SK-N-DZ (cell line): ENCODE data around the gene ENTPD8.
"Not testable (repeated sequence)": the region's sequence is repeated elsewhere in the genome, so short reads cannot be mapped to it uniquely, and the experiment has no call there.

Source experiments
- DNase-seq: peaks from one replicate; pipeline ENCODE4 v3.0.0-alpha.2; 2015; ENCODE audit warnings: low spot score

ENTPD8 gene

GRCh38 chr9:137476856-137477255 lies 35.7 kb upstream of the ENTPD8 start:
- no peak for DNase-seq

- no peak for DNase-seq
Observed at GRCh38 chr9:137475666-137476065, 34.5 kb upstream of the ENTPD8 start.

DNA sequence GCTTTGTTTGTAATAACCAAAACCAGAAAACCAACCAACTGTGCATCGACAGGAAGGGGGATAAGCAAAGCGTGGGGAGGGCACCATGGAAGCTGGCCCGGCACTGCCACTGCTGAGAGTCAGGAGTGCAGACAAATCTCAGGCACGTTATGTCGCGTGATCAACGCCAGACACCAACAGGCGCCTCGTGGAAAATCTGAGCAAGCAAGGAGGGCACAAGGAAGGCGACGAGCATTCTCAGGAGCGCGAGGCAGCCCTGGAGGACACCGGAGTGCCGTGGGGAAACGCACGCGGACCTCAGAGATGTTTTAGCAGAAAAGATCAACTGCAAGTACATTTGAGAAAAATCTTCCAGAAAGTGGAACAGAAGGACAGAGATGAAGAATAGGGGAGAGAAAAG lies 33.1 kb upstream of the ENTPD8 start:
- no peak for DNase-seq

DNA sequence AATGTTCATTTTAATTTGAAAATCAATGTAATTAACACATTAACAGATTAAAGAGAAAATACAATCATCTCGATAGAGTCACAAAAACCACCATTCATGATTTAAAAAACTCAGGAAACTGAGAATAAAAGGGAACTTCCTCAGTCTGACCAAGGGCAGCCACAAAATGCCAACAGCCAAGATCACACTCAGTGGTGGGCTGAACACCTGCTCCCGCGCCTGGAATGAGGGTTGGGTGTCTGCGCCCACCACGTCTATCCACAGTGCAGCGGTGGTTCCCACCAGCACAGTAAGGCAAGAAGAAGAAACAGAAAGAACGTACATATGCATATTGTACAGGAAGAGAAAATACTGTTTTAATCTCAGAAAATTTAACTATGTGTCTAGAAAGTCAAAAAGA lies 29.6 kb upstream of the ENTPD8 start:
- DNase-seq, result no peak

GRCh38 chr9:137467896-137468295 lies 26.7 kb upstream of the ENTPD8 start:
- no peak for DNase-seq

DNA sequence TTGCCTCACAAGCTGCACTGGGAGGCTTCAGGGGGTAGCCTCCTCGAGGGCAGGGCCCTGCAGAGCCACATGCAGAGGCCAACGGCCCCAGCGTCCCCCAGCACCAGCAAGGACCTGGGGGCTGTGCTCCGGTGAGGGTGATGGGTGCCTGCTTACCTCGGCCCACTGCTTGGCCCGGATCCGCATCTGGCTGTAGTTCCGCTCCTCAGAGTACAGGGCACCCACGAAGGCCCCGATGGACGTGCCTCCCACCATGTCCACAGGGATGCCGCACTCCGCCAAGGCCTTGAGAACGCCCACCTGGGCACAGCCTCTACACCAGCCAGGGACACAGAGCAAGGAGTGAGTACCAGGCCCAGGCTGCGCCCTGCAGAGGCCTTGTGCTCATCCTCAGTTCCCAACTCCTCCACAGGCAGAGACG lies 26.0 kb upstream of the ENTPD8 start:
- DNase-seq, result no peak

DNA sequence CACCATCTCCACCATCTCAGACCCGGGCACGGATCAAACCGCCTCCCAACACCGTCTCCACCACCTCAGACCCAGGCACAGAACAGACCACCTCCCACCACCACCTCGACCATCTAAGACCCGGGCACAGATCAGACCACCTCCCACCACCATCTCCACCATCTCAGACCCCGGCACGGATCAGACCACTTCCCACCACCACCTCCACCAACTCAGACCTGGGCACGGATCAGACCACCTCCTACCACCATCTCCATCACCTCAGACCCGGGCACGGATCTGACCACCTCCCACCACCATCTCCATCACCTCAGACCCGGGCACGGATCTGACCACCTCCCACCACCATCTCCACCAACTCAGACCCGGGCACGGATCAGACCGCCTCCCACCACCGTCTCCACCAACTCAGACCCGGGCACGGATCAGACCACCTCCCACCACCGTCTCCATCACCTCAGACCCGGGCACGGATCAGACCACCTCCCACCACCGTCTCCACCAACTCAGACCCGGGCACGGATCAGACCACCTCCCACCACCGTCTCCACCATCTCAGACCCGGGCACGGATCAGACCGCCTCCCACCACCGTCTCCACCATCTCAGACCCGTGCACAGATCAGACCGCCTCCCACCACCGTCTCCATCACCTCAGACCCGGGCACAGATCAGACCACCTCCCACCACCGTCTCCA lies 25.4 kb upstream of the ENTPD8 start:
- not testable (repeated sequence) for DNase-seq

GRCh38 chr9:137465720-137466388 lies 24.7 kb upstream of the ENTPD8 start:
- DNase-seq, result no peak

- DNase-seq, result no peak
Observed at GRCh38 chr9:137465000-137465719, 24.0 kb upstream of the ENTPD8 start.

- DNase-seq, result no peak
Observed at GRCh38 chr9:137464291-137464999, 23.3 kb upstream of the ENTPD8 start.

- DNase-seq, result no peak
Observed at GRCh38 chr9:137463931-137464290, 22.8 kb upstream of the ENTPD8 start.

- no peak for DNase-seq
Observed at GRCh38 chr9:137462986-137463930, 22.1 kb upstream of the ENTPD8 start.

DNA sequence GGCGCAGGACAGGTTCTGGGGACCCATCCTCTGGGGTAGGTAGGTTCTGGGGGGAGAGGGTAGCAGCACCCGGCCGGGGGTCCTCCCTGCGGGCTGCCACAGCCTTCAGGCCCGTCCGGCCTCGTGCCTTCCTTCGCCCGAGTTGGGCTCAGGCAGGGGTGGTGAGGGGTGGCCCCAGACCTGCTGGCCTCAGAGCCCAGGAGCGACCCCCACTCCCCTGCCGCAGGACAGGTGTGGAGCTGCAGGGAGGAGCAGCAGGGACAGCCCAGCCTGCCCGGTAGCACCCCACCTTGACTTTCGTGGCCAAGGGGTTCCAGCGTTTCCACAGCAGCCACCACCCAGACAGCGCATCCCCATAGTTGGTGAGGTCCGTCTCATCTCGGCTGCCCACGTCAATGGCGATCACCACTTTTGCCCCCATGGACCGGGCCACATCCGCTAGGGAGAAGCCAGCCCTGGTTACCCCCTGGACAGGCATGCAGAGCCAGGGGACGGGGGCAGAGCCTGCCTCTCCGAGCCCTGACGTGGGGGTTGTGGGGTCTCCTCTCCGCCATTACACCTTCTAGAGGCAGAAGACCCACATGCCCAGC lies 21.3 kb upstream of the ENTPD8 start:
- no peak for DNase-seq

DNA sequence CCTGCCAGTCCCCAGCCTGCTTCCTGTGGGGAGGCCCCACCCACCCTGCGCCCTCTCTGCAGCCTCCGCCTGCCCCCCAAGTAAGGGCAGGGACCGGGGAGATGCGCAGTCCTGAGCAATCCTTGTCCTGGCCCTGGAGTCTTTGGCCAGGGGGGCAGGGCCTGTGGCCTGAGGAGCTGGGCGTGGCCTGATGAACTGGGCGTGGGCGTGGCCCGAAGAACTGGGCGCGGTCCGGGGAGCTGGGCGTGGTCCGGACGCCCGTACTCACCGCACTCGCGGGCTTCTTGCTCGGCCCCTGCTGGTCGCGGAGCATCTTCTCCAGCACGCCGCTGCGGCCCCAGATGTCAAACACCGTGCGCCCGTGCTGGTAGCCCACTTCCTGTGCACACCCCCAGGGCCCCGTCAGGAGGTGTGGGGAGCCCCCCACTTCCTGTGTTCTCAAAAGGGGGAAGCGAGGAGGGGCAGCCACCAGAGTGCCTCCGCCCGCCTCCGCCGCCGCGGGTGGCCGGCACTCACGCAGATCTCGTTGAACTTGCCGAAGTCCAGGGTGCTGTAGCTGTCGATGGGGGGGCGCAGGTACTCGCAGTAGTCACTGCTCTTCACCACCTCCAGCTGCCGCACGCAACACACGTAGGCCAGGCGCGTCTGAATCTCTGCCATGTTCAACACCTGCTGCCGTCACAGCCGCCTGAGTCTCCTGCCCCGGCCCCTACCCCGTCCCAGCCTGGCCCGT lies 20.7 kb upstream of the ENTPD8 start:
- no peak for DNase-seq

DNA sequence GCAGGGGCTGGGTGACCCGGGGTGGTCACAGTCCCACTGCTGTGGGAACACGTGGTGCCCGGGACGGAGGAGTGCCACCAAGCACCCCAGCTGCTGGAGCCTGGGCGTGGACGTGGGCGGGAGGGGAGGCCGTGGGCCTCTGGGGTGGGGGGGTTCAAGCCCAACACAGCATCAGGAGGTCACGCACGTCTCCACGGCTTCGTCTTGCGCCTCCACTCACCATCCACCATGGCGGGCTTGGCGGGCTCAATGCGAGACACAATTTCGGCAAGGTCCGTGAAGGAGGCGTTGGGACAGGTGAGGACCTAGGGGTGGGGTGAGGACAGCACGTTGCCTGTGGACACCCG lies 20.1 kb upstream of the ENTPD8 start:
- DNase-seq, result no peak

GRCh38 chr9:137460363-137461315 lies 19.5 kb upstream of the ENTPD8 start:
- no peak for DNase-seq

DNA sequence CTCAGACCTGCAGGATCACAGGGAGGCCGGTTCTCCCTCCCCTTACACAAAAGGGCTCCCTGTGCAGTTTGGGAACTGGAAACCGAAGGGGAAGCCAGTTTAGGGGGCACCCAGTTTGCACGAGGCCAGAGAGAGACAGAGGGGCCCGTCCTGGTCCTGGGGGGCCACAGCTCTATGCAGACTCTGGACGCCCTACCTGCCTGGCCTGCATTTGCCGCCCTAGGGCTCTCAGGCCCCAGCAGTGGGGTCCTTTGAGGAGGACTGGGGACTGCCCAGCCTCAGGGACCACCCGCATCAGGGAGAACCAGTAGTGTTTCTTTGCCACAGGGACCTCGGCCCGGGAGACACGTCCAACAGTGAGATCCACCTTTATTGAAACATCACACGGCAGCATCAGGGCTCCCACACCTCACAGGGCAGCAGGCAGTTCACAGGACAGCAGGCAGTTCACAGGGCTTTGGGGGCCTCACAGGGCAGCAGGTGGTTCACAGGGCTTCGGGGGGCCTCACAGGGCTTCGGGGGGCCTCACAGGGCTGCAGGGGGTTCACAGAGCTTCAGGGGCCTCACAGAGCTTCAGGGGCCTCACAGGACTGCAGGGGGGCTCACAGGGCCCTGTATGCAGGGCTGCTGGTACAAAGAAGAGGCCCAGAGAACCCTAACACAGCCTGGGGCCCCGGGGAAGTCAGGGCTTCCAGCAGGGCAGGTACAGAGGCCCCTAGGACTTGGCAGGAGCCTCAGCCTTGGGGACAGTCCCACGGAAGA lies 18.6 kb upstream of the ENTPD8 start:
- DNase-seq, result no peak

- peak; percentile 86 for DNase-seq
Observed at GRCh38 chr9:137459152-137459600, 18.0 kb upstream of the ENTPD8 start, which contains the start of gene NSMF. TSS of gene NSMF (minus strand) at chr9:137459334. CDS start at chr9:137459102, 232 bp downstream.
